Small intestine (tissue), 7 donors: ENCODE measurements around the gene EHBP1. TPM values are rescaled to one million over a fixed set of nuclear protein-coding genes. Genes with fewer than 3 reads are reported as not detected.

Source experiments
- DNase-seq, 2 donors: peaks; one replicate each; pipeline versions ENCODE4 v3.0.0 to v3.0.0-alpha.2; 2013
- FAIRE-seq: peaks from 2 replicates; lab custom pipeline; 2012; peaks lifted over from hg19 to GRCh38; lab: Jason Lieb, UNC
- H3K27ac ChIP-seq, 3 donors: one replicate each; pipeline ENCODE4 v1.5.1; 2013; ENCODE audit warnings: low read length in 2 of 3, mild to moderate bottlenecking in 2 of 3, control low read depth in 1 of 3, inconsistent platforms in 1 of 3, low read depth in 1 of 3, moderate library complexity in 1 of 3
- H3K27me3 ChIP-seq, 3 donors: one replicate each; pipeline ENCODE4 v1.6.1; 2013; ENCODE audit warnings: low read length in 3 of 3, inconsistent platforms in 1 of 3; ENCODE audit not compliant: control insufficient read depth in 3 of 3, insufficient read depth in 3 of 3
- H3K36me3 ChIP-seq, 3 donors: one replicate each; pipeline ENCODE4 v1.6.1; 2013; ENCODE audit warnings: low read length in 3 of 3, inconsistent platforms in 1 of 3, low read depth in 1 of 3, mild to moderate bottlenecking in 1 of 3, moderate library complexity in 1 of 3; ENCODE audit not compliant: control insufficient read depth in 3 of 3, insufficient read depth in 2 of 3
- H3K4me1 ChIP-seq, 3 donors: one replicate each; pipeline ENCODE4 v1.6.1; 2013; ENCODE audit warnings: low read length in 2 of 3, inconsistent platforms in 1 of 3, low read depth in 1 of 3, mild to moderate bottlenecking in 1 of 3, moderate library complexity in 1 of 3; ENCODE audit not compliant: control insufficient read depth in 3 of 3, insufficient read depth in 2 of 3
- H3K4me3 ChIP-seq, 3 donors: one replicate each; pipeline ENCODE4 v1.5.1; 2013; ENCODE audit warnings: low read length in 3 of 3, control low read depth in 1 of 3, inconsistent platforms in 1 of 3, low read depth in 1 of 3, mild to moderate bottlenecking in 1 of 3, moderate library complexity in 1 of 3
- H3K9me3 ChIP-seq, 2 donors: one replicate each; pipeline ENCODE4 v1.6.1; 2013; ENCODE audit warnings: low read depth in 1 of 2, low read length in 1 of 2; ENCODE audit not compliant: control insufficient read depth in 2 of 2, insufficient read depth in 1 of 2
- WGBS, 3 donors: extraction: QIAGEN DNeasy Blood & Tissue Kit; methylation state at CpG; one replicate each; pipeline ENCODE4 v1.1.7; 2013; 5-methylcytosine and 5-hydroxymethylcytosine counted together
- polyA plus RNA-seq, 4 donors: library from polyadenylated mRNA; stranded (reverse) in 3 of 4; unstranded in 1 of 4; fragments of 200-250 nt in 3 of 4; fragments of 120-200 nt in 1 of 4; gene quantifications; one replicate each; pipeline versions ENCODE4 v1.2.1 to v1.2.3, GENCODE V29; 2013
- donor health status: healthy with polysubstance abuse.
- donor health status: control.
- donor health status: control.
- donor health status: Bipolar disorder and iron deficiency.
- donor health status: healthy.

The EHBP1 gene
- polyA plus RNA-seq, 4 donors = 11.0 to 29.7 (median 11.5) TPM

GRCh38 chr2:62831729-62832128 lies 126.2 kb downstream of the EHBP1 start:
- peaks cover 0 to 18% of the 10 kb centered on the region in 2 donors for H3K9me3 ChIP-seq
- DNase-seq (no peak), FAIRE-seq (peak; percentile 53)
- H3K36me3 ChIP-seq = peaks cover 0 to 12% (median 3%) of the 10 kb centered on the region in 3 donors
- H3K27ac ChIP-seq = no peak overlapping the region
- no peaks in the 10 kb centered on the region for H3K27me3 ChIP-seq
- no peaks in the 10 kb centered on the region for H3K4me1 ChIP-seq
- no peak overlapping the region for H3K4me3 ChIP-seq

- no peak for FAIRE-seq
- H3K4me1 ChIP-seq = no peaks in the 10 kb centered on the region
- 95 to 100% (median 96%) methylated on average over 1 of the region's 1 CpG for WGBS, 3 donors
These were observed 139.0 kb downstream of the EHBP1 start for GRCh38 chr2:62844311-62845090.

GRCh38 chr2:62845256-62845655 lies 139.7 kb downstream of the EHBP1 start:
- Histone ChIP-seq H3K4me1 (no peaks in the 10 kb centered on the region), H3K27me3 (no peaks in the 10 kb centered on the region), H3K36me3 (no peaks in the 10 kb centered on the region), H3K4me3 (no peak overlapping the region), H3K27ac (no peak overlapping the region), H3K9me3 (peaks cover 0 to 3% of the 10 kb centered on the region in 2 donors)
- DNase-seq (no peak), FAIRE-seq (no peak)

More at GRCh38 chr2:62844311-62845090, 139.0 kb downstream of the EHBP1 start:
- Histone ChIP-seq H3K27ac (no peak overlapping the region), H3K4me3 (no peak overlapping the region), H3K9me3 (peaks cover 0 to 3% of the 10 kb centered on the region in 2 donors), H3K36me3 (no peaks in the 10 kb centered on the region), H3K27me3 (no peaks in the 10 kb centered on the region)
- no peak for DNase-seq

- H3K9me3 ChIP-seq = peaks cover 0 to 9% of the 10 kb centered on the region in 2 donors
- H3K36me3 ChIP-seq = peaks cover 0 to 20% (median 0%) of the 10 kb centered on the region in 3 donors
- FAIRE-seq (no peak), DNase-seq (no peak)
- H3K4me1 ChIP-seq = no peaks in the 10 kb centered on the region
- H3K4me3 ChIP-seq = no peak overlapping the region
- no peaks in the 10 kb centered on the region for H3K27me3 ChIP-seq
- no peak overlapping the region for H3K27ac ChIP-seq
These were observed 146.7 kb downstream of the EHBP1 start for GRCh38 chr2:62852254-62852653.

GRCh38 chr2:62854600-62855514 lies 149.3 kb downstream of the EHBP1 start:
- Histone ChIP-seq H3K27me3 (no peaks in the 10 kb centered on the region), H3K36me3 (peaks cover 0 to 20% (median 0%) of the 10 kb centered on the region in 3 donors), H3K4me1 (no peaks in the 10 kb centered on the region), H3K27ac (no peak overlapping the region), H3K9me3 (peaks cover 0 to 9% of the 10 kb centered on the region in 2 donors), H3K4me3 (no peak overlapping the region)
- no peak for DNase-seq
- no peak for FAIRE-seq
- WGBS, 3 donors = 95 to 99% (median 98%) methylated on average over 14 of the region's 14 CpGs

- WGBS, 3 donors = 94 to 98% (median 96%) methylated on average over 6 of the region's 6 CpGs
- Histone ChIP-seq H3K36me3 (peaks cover 0 to 20% (median 0%) of the 10 kb centered on the region in 3 donors), H3K4me3 (no peak overlapping the region), H3K9me3 (peaks cover 0 to 9% of the 10 kb centered on the region in 2 donors), H3K4me1 (no peaks in the 10 kb centered on the region), H3K27ac (no peak overlapping the region), H3K27me3 (no peaks in the 10 kb centered on the region)
- DNase-seq = no peak
- FAIRE-seq = no peak
These were observed 150.9 kb downstream of the EHBP1 start for GRCh38 chr2:62856228-62857040.

- Histone ChIP-seq H3K36me3 (peaks cover 0 to 20% (median 0%) of the 10 kb centered on the region in 3 donors), H3K4me1 (no peaks in the 10 kb centered on the region), H3K4me3 (no peak overlapping the region), H3K27me3 (no peaks in the 10 kb centered on the region), H3K27ac (no peak overlapping the region), H3K9me3 (peaks cover 0 to 9% of the 10 kb centered on the region in 2 donors)
- no peak for DNase-seq
- WGBS, 3 donors = 72 to 81% (median 78%) methylated on average over 6 of the region's 6 CpGs
- no peak for FAIRE-seq
These were observed 151.8 kb downstream of the EHBP1 start for GRCh38 chr2:62857139-62857931.
